Fibroblast of gingiva (primary cell): ENCODE data around the gene C18orf63.
A peak's percentile ranks its signal among the peaks of the same experiment; 100 is the strongest.

ENCODE experiments used
- DNase-seq: peaks from one replicate; pipeline ENCODE4 v3.0.0-alpha.2; 2011; ENCODE audit warnings: low read depth

Gene C18orf63

GRCh38 chr18:74377776-74378175 lies 62.1 kb downstream of the C18orf63 start:
- DNase-seq: no peak

DNA sequence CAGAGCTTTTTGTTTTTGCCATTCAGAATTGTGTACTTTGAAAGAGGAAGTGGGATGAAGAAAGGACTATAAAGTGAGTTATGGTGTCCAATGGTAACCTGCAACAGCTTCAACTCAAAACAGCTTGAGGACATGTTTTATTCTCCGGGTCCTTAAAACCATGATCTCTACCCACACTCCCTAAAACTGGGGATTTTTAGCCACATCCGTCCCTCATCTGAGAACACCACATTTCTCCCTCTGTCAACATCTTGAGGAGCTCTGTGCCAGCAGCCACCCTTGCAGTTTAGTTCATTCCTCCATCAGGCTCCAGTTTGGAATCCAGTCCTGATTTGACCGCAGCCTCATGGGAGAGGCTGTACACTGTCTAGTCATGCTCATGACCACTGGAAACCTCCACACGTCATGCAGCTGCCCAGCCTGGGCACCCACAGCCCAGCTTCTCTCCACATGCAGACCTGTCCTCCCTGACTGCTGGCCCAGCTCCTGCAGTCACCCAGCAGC lies 62.6 kb downstream of the C18orf63 start:
- DNase-seq: no peak

GRCh38 chr18:74380916-74381315 lies 65.3 kb downstream of the C18orf63 start:
- no peak for DNase-seq

DNA sequence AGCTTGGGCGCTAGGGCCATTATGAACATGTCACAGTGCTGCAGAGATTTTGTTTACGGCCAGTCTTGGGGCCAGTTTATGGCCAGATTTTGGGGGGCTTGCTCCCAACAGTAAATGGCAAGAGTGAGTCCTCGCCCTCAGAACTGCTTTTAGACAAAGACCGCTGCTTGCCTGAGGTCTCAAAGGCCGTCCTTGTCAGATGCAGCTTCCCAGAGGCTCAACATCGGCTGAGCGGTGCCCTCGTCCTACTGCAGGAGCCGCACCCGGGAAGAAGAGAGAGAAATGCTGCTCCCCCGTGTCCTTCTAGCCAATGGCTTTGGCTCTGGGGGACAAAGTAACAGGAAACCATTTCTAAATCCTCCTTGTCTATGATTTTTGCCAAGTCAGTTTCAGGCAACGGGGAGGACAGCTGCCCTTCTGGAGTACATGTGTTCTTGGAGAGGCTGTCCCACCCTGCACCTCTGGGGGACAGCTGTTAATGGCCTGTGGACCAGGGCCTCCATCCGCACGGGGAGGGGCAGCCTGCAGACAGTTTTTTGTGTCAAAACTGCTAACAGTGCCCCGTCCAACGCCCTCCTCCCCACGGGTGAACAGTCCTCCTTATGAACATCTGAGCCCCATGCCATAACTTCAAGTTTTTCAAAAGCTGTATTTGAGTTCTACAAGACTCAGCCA lies 66.1 kb downstream of the C18orf63 start:
- no peak for DNase-seq

DNA sequence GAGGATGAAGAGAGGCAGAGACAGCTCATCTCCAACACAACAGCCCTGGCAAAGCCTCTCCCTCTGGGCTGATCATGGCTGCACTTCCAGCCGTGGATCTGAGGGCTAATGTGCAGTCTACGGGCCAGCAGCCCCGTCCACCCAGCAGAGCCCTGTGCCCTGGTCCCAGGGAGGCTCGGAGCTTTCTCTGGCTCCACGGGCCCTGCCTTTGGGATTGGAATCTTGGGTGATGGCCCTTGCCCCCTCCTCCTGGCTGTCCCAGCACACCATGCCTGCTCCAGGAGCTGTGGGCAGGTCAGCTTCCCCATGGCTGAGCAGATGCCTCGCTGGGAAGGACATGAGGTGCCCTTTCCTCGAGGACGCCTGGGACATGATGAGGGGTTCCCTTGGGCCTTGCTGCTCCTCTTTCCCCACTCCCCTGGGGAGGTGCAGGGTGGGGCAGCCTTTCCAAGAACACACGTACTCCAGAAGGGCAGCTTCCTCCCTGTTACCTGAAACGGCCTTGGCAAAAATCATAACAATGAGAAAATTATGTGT lies 66.9 kb downstream of the C18orf63 start:
- DNase-seq: no peak

GRCh38 chr18:74387383-74387782 lies 71.7 kb downstream of the C18orf63 start:
- DNase-seq: no peak

- DNase-seq: no peak
Observed at GRCh38 chr18:74388227-74388626, 72.6 kb downstream of the C18orf63 start.

DNA sequence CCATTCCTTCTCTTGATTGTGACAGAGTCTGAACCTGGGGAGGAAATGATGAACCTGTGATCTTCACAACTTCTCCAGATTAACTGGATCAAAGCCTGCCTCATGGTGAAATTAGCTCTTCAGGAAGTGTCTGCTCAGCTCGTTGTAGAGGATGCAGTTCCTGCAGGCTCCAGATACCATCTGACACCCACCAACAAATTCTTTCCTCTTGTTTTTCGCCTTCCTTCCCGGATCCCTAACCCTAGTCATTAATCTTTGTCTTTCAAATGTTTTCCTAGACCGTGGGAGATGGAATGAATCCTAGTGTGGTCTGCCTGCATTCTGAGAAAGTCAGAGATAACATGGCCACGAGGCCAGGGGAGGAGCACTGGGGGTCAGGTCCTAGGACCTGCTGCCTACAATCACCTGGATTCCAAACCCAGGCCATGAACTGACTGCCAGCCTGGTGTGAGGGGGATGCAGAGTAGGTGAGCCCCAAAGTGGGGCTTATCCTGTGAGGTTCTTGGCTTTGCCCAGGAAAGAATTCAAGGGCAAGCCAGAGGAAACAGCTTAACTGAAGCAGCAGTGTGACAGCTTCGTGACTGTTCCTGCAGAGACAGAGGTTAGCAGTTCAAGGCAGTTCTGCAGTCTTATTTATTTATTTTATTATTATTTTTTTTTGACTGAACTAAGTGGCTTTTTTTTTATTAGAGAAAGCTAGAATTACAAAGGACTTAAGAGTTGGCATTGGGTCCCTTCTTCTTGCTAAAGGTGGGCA lies 73.7 kb downstream of the C18orf63 start:
- DNase-seq: no peak

GRCh38 chr18:74389991-74390390 lies 74.4 kb downstream of the C18orf63 start:
- no peak for DNase-seq

DNA sequence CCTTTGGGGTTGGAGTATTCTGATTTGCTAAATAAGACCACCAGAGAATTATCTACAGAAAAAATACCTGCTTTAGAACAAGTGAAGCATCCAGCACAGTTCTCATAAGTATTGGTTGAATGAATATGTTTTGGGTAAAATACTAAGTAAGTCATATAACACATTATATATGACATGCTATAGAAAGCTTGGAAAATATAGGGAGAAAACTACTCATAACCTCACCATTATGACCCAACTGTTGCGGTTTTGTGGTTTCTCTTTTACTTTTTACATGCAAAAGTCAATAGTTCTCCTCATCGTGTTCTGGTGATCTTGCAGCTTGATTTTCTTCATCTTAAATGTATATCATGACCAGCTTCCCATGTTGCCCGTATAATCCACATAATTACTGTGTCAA lies 75.3 kb downstream of the C18orf63 start:
- DNase-seq: no peak

DNA sequence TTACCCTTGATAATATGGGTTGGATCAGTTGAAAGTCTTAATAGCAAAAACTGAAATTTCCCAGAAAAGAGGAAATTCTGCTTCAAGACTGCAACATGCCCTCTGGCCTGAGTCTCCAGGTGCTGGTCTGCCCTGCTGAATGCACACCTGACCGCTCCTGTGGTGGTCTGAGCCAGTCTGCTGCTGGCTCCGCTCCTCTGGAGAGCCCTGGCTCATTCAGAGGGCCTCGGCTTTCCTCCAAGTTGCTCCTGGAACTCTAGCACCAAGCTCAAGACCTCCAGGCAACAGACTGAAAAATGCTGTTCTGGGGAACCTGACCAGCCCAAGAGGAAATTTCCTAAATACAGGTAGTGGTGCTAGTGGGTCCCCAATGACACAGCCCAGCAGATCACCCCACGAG lies 76.7 kb downstream of the C18orf63 start:
- no peak for DNase-seq

DNA sequence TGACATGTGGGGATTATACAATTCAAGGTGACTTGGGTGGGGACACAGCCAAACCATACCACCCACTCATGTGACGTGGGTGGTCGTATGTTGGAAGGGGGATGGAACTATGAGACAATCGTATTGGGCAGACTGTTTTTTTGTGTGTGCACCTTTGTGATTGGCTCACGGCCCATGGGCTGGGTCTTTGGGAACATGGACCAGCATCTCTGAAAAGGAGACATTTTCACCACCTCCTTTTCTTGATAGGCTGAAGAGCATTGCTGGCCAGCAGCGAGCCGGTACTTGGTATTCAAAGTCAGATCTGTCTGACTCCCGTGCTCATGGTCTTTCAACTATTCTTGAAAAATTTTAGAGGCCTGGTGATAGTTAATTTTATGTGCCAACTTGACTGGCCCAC lies 79.4 kb downstream of the C18orf63 start:
- DNase-seq: no peak

GRCh38 chr18:74395648-74396154 lies 80.1 kb downstream of the C18orf63 start:
- no peak for DNase-seq

DNA sequence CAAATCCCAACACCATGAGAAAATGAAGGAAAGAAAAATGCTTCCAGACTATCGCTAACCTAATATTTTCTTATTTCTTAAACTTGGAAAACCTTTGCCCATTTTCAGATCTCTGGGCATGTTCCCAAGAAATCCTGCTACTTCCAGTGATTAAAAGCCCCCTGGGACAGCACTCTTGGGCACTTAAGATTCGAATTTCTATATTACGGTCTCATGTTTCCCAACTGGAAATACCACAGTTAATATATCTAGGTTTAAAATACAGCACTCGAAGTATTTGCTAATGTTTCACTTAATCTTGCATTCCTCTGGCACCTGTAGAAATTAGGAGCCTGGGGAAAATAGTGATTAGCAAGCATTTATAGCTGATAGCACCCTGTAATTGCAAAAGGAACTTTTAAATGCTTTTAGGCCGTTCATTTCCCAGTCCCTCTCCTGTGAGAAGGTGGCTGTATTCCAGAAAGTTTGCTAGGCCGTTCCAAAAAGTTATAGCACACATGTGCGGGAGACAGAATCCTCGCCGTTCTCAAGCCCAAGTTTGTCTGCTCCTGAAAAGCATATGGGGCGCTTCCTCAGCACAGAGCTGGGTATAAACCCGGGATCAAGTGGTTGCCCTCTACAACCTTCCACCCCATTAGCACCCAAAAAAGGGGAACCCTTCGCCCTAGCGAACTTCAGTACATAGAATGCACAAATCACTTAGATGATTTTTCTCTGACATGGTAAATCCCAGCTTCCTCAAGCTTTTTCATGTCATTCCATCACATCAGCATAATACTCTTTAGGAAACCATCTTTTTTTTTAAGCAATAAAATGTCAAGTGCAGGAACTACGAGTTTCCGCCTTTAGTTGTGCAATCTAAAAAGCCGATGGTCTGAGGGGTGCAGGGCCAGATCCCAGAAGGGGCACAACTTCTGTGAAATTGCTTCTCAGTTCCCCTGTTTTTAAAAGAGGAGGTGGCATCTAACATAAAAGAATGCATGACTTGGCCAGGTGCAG lies 80.8 kb downstream of the C18orf63 start:
- peak; percentile 6 for DNase-seq

- no peak for DNase-seq
Observed at GRCh38 chr18:74397572-74397971, 81.9 kb downstream of the C18orf63 start.

DNA sequence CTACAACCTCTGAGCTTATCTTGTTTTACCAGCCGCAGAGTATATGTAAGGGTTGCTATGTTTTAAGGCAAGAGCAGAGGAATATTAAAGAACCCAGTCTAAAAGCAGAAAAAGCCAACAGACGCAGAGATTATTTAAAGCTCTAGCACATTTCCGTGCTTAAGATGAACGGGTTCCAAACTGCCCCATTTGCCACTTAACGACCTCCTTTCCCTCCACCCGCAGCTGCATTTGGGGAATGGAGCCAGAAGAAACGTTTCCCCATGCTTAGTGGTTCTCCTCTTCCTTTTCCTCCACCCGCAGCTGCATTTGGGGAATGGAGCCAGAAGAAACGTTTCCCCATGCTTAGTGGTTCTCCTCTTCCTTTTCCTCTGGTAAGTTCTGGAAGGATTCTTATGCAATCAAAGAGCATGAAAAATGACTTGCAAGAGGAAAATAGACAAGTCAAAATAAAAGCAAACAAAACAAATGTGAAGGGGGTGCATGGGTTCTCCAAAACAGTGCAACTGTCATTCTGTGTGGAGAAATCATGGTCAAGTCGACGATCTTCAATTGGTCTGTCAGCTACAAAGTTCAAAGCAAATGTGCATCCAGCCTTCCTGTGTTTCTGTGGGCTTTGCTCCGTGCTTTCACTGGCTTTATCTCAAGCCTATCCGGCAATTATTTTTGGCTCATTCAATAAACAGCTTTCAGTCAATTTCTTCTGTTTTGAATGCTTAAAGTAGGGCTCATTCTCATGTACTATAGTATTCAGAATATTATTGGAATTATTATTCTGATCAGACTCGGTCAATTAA lies 83.7 kb downstream of the C18orf63 start:
- DNase-seq: no peak

GRCh38 chr18:74400813-74401212 lies 85.2 kb downstream of the C18orf63 start:
- DNase-seq: no peak

- no peak for DNase-seq
Observed at GRCh38 chr18:74402806-74403433, 87.3 kb downstream of the C18orf63 start.

GRCh38 chr18:74407888-74408287 lies 92.2 kb downstream of the C18orf63 start:
- DNase-seq: no peak
